Stimulated activated naive CD8-positive, alpha-beta T cell treated with anti-CD3 and anti-CD28 coated beads, Interleukin-15, Interleukin-2, amounts not matched to agents 100 U/mL and 50 U/mL, for 24 hours (primary cell): ENCODE measurements around the gene GJC1.
A peak's percentile ranks its signal among the peaks of the same experiment; 100 is the strongest.
"Not testable (repeated sequence)": the region's sequence is repeated elsewhere in the genome, so short reads cannot be mapped to it uniquely, and the experiment has no call there.

Experiments used
- ATAC-seq: fragments of 150-1000 bp; cut with Tn5 transposase; one replicate; pipeline ENCODE4 v1.10.0; 2021
- DNase-seq: peaks from one replicate; pipeline ENCODE4 v3.0.0; 2021

The GJC1 gene

GRCh38 chr17:44759086-44759915 is 70.8 kb downstream of the GJC1 start:
- no peak for ATAC-seq
- DNase-seq: no peak

GRCh38 chr17:44758414-44759085 is 71.5 kb downstream of the GJC1 start, which contains the start of gene ADAM11:
ADAM11 (plus strand) TSS chr17:44758988; CDS start chr17:44759200, 212 bp downstream.
- DNase-seq (no peak), ATAC-seq (peak; percentile 33)

- ATAC-seq (no peak), DNase-seq (no peak)
Observed at GRCh38 chr17:44757918-44758413, 72.1 kb downstream of the GJC1 start.

- DNase-seq: no peak
- ATAC-seq: no peak
Observed at GRCh38 chr17:44757045-44757917, 72.8 kb downstream of the GJC1 start.

GRCh38 chr17:44755180-44755579 is 74.9 kb downstream of the GJC1 start:
- not testable (repeated sequence) for ATAC-seq, DNase-seq

GRCh38 chr17:44754276-44754675 is 75.8 kb downstream of the GJC1 start:
- DNase-seq (no peak), ATAC-seq (no peak)

- ATAC-seq: no peak
- DNase-seq: no peak
Observed at GRCh38 chr17:44752953-44753861, 76.9 kb downstream of the GJC1 start.

GRCh38 chr17:44751806-44752205 is 78.3 kb downstream of the GJC1 start:
- ATAC-seq: no peak
- no peak for DNase-seq

- DNase-seq (no peak), ATAC-seq (no peak)
Observed at GRCh38 chr17:44751331-44751730, 78.8 kb downstream of the GJC1 start.

GRCh38 chr17:44749980-44750318 is 80.1 kb downstream of the GJC1 start:
- no peak for ATAC-seq
- no peak for DNase-seq

GRCh38 chr17:44749076-44749979 is 80.8 kb downstream of the GJC1 start:
- ATAC-seq: no peak
- no peak for DNase-seq
